GM21367 (cell line): ENCODE results near the gene MAGEB3.

Experiments used
- ATAC-seq: cut with Tn5 transposase; IDR thresholded peaks from one replicate; pipeline ENCODE4 v1.9.1; 2021; ENCODE audit not compliant: unreplicated experiment

Gene MAGEB3

DNA sequence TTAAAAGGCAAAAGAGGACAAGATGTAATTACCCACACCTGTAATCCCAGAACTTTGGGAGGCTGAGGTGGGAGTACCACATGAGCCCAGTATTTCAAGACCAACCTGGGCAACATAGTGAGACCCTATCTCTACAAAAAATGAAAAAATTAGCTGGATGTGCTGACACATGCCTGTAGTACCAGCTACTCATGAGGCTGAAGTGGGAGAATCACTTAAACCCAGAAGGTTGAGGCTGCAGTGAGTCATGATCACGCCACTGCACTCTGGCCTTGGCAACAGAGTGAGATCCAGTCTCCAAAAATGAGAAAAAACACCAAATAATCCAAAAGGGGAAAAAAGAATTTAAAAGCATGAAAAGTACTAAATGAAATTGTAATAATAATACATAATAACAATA lies 47.9 kb downstream of the MAGEB3 start:
- no peak for ATAC-seq

DNA sequence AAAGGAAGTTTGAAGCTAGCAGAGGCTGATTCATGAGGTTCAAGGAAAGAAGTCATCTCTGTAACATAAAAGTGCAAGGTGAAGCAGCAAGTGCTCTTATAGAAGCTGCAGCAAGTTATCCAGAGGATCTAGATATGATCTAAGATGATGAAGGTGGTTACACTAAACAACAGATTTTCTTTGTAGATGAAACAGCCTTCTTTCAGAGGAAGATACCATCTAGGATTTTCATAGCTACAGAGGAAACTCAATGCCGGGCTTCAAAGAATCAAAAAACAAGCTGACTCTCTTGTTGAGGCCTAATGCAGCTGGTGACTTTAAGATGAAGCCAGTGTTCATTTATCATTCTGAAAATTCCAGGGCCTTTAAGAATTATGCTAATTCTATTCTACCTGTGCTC lies 50.0 kb downstream of the MAGEB3 start:
- no peak for ATAC-seq

DNA sequence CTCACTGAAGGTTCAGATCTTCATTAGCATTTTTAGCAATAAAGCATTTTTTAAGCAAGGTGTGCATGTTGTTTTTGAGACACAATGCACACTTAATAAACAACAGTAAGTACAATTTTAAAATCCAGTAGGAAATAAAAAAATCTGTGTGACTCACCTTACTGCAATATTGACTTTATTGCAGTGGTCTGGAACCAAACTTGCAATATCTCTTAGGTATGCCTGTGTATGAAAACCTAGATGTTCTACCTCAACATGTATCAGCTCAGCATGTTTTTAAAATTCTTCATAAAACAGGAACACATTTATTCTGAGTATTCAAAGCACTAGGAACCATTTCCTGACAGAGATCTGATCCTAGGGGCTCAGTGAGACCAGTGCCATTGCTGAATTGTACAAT lies 52.1 kb downstream of the MAGEB3 start:
- no peak for ATAC-seq

DNA sequence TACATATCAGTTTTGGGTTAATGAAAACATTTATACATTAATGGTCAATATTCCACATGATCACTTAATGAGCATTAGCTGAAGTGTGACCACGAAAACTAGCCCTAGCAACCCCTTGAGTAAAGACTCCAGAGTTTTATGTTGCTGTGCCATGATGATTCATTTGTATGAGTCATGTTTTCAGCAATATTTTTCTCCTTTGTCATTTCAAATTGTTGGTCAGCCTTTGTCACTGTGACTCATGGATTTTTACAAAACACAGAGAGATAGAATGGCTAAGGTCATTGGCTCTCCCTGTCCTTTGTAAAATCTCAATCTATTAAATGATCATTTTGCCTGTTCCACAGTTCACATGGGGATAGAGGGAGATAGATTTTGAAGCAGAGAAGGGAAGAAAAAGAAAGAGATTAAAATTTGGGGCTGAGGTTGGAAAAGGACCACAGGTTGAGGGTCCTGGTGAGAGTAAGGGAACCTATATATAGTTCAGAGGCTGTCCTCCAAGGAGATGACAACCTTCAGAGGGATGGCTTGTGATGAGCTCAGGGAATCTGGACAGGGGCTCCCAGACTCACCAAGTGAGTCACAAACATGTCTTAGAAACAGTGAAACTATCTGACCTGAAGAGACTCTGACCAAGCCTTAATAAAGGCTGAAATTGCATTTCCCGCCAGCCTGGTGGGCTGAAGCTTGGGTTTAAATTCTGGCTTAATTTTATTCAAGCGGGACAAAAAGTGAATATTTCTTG lies 53.2 kb downstream of the MAGEB3 start:
- no peak for ATAC-seq
